Erythroblast (primary cell): ENCODE measurements around the gene GJB6.

Experiments
- GATA1 ChIP-seq: IDR thresholded peaks from 2 replicates; pipeline ENCODE4 v1.6.1; 2011; ENCODE audit warnings: low read depth, mild to moderate bottlenecking, control low read depth, low read length, moderate library complexity
- POLR2A ChIP-seq: IDR thresholded peaks from 2 replicates; pipeline ENCODE4 v1.6.1; 2011; ENCODE audit warnings: mild to moderate bottlenecking, low read length

DNA sequence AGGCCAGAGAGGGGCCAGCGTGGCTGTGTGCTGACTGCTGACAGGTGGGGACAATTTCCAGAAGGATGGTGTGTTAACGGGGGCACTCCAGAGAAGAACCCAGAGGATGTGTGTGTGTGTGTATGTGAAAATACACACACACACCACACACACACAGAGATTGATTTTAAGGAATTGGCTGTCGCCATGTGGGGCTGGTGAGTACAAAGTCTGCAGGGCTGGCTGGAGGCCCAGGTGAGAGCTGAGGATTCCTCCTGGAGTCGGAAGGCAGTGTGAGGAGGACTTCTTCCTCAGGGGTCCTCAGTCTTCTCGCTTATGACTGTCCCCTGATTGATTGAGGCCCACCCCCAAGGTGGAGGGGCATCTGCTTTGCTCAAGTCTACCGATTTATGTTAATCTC, 7.6 kb upstream of the GJB6 start:
- no peak for TF ChIP-seq POLR2A
- TF ChIP-seq GATA1, result no peak
